ENCODE data around the gene SPZ1. TPM values are rescaled to one million over a fixed set of nuclear protein-coding genes. Genes with fewer than 3 reads are reported as not detected.

SPZ1 gene
- total and polyA plus RNA-seq, 10 of the 15 experiments (the other 5 are each of a cell fraction or from before 2014, with no cell fraction given) = not detected

GRCh38 chr5:80282054-80282453 is 37.7 kb upstream of the SPZ1 start:
- WGBS (ENCODE audit: insufficient coverage, insufficient replicate concordance, low lambda C conversion rate, missing lambda C conversion rate) = 0% methylated on average over 2 of the region's 3 CpGs
- no peak overlapping the region for H3K9ac ChIP-seq (ENCODE audit: control insufficient read depth, insufficient read depth, low read length)
- ChIA-PET POLR2A (interaction anchor here (0.5 to 0.8 kb wide), 2 partner anchors 20 to 193 kb away, joined by 3 read pairs; no protein-coding TSS in a partner anchor), CTCF (interaction anchor here (1.0 kb wide), 1 partner anchor 190 kb away, joined by 3 read pairs; no protein-coding TSS in a partner anchor), RAD21 (ENCODE audit: unreplicated experiment) (no interaction called here), SMC1A (ENCODE audit: uncharacterized antibody, unreplicated experiment) (no interaction called here)
- H3K9me3 ChIP-seq (replicated peaks; ENCODE audit: control insufficient read depth, insufficient read depth, low read length) = no peaks in the 10 kb centered on the region
- DNase-seq (ENCODE audit: low read depth, low spot score) (no peak), FAIRE-seq (no peak), ATAC-seq (no peak)
- H3K79me2 ChIP-seq (ENCODE audit: control insufficient read depth, insufficient read depth, low read length) = no peaks in the 10 kb centered on the region
- H3K4me1 ChIP-seq (ENCODE audit: control insufficient read depth, insufficient read depth, low read length) = no peaks in the 10 kb centered on the region
- no peaks in the 10 kb centered on the region for H3K27me3 ChIP-seq (replicated peaks in 1 of 2; ENCODE audit: control insufficient read depth in 2 of 2, insufficient read depth in 2 of 2, low read length in 1 of 2)
- H4K20me1 ChIP-seq (ENCODE audit: control insufficient read depth, insufficient read depth) = no peaks in the 10 kb centered on the region
- no peak overlapping the region for H3K4me2 ChIP-seq (ENCODE audit: control insufficient read depth, insufficient read depth)
- no peak overlapping the region for H3K27ac ChIP-seq (ENCODE audit: control insufficient read depth, insufficient read depth)
- H3K36me3 ChIP-seq (ENCODE audit: control insufficient read depth in 2 of 2, insufficient read depth in 2 of 2, low read length in 1 of 2) = no peaks in the 10 kb centered on the region
- H2AFZ ChIP-seq (ENCODE audit: control insufficient read depth, low read depth, low read length) = no peak overlapping the region
- intact Hi-C loops (cut with micrococcal nuclease; ENCODE audit: unreplicated experiment) (no loop called here), in situ Hi-C loops (cut with MboI) (no loop called here)
- no peak for TF ChIP-seq E4F1 (IDR thresholded peaks at IDR 0.05; ENCODE audit: borderline replicate concordance, partially characterized antibody)
- no peak for TF ChIP-seq SRF (IDR thresholded peaks at IDR 0.05; ENCODE audit: low read depth in 2 of 2, low read length in 2 of 2)
- TF ChIP-seq NR2F1 (conservative IDR thresholded peaks at IDR 0.05) = no peak
- no peak for TF ChIP-seq MEF2A (IDR thresholded peaks at IDR 0.05; ENCODE audit: insufficient read depth, low read depth, low read length)
- no peak for TF ChIP-seq BMI1 (IDR thresholded peaks at IDR 0.05; ENCODE audit: borderline replicate concordance)
- no peak for TF ChIP-seq SMC3 (IDR thresholded peaks at IDR 0.05; ENCODE audit: borderline replicate concordance, low read length)
- TF ChIP-seq ETV6 (conservative IDR thresholded peaks at IDR 0.05 in 1 of 2, IDR thresholded peaks at IDR 0.05 in 1 of 2; ENCODE audit: borderline replicate concordance in 1 of 2, low read depth in 1 of 2) = no peak
- no peak for TF ChIP-seq STAT1 (conservative IDR thresholded peaks at IDR 0.05)
- TF ChIP-seq FOS (IDR thresholded peaks at IDR 0.05; ENCODE audit: borderline replicate concordance, extremely low read depth, insufficient read length) = no peak
- no peak for TF ChIP-seq ZNF592 (IDR thresholded peaks at IDR 0.05)
- no peak for TF ChIP-seq CHD4 (IDR thresholded peaks at IDR 0.05)
- TF ChIP-seq RELB (IDR thresholded peaks at IDR 0.05; ENCODE audit: low read depth) = no peak
- no peak for TF ChIP-seq ZBED1 (IDR thresholded peaks at IDR 0.05; ENCODE audit: borderline replicate concordance)
- no peak for TF ChIP-seq ATF7 (IDR thresholded peaks at IDR 0.05; ENCODE audit: low read depth)
- no peak for TF ChIP-seq YY1 (IDR thresholded peaks at IDR 0.05; ENCODE audit: low read depth, low read length)
- BruUV-seq (replicated peaks) = no TSS peak
- H3K4me3 ChIP-seq = no peak overlapping the region

Data from GM12878 (cell line).